SK-N-SH (cell line): ENCODE data around the gene FOCAD.

ENCODE experiments used
- NRF1 ChIP-seq: IDR thresholded peaks from 2 replicates; pipeline ENCODE4 v1.6.1; 2012; ENCODE audit warnings: low read depth, mild to moderate bottlenecking, low read length
- POLR2AphosphoS5 ChIP-seq: IDR thresholded peaks from 2 replicates; pipeline ENCODE4 v1.6.1; 2012; ENCODE audit warnings: low read depth, low read length
- YY1 ChIP-seq: IDR thresholded peaks from 2 replicates; pipeline ENCODE4 v1.4.0; 2012; ENCODE audit warnings: low read depth, mild to moderate bottlenecking
- TF ChIP-seq, protein P1 (sequence below): fragments of 200-600 bp; sonication (generic); IDR thresholded peaks from 2 replicates; pipeline ENCODE4 v1.6.1; 2017; ENCODE audit warnings: antibody characterized with exemption, mild to moderate bottlenecking, moderate library complexity
- TF ChIP-seq, protein P2 (sequence below): IDR thresholded peaks from 2 replicates; pipeline ENCODE4 v1.4.0; 2012; ENCODE audit warnings: low read depth

DNA sequence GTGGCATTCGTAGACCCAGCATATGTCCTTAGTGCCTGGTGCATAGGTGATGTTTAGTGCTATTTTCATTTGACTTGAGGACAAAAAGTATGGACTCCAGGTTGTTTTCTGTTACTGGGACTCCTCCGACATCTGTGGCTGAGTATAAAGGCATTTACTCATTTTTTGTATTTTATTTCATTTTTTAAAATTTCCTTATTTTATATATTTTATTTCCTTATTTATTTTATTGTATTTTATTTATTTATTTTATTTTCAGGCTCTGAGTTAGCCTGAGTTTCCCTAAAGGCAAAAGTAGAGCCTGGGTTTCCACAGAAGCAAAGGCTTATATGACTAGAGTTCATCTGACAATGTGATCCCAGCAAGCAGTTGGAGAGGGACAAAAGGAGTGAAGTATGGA is 91.6 kb downstream of the FOCAD start:
- no peak for TF ChIP-seq YY1
- TF ChIP-seq, protein P1, sequence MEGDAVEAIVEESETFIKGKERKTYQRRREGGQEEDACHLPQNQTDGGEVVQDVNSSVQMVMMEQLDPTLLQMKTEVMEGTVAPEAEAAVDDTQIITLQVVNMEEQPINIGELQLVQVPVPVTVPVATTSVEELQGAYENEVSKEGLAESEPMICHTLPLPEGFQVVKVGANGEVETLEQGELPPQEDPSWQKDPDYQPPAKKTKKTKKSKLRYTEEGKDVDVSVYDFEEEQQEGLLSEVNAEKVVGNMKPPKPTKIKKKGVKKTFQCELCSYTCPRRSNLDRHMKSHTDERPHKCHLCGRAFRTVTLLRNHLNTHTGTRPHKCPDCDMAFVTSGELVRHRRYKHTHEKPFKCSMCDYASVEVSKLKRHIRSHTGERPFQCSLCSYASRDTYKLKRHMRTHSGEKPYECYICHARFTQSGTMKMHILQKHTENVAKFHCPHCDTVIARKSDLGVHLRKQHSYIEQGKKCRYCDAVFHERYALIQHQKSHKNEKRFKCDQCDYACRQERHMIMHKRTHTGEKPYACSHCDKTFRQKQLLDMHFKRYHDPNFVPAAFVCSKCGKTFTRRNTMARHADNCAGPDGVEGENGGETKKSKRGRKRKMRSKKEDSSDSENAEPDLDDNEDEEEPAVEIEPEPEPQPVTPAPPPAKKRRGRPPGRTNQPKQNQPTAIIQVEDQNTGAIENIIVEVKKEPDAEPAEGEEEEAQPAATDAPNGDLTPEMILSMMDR: no peak
- TF ChIP-seq, protein P2, sequence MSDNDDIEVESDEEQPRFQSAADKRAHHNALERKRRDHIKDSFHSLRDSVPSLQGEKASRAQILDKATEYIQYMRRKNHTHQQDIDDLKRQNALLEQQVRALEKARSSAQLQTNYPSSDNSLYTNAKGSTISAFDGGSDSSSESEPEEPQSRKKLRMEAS: no peak
- TF ChIP-seq POLR2AphosphoS5: no peak
- TF ChIP-seq NRF1: no peak
